SK-N-SH (cell line): ENCODE measurements around the gene ALS2CL. TPM values are rescaled to one million over a fixed set of nuclear protein-coding genes. Genes with fewer than 3 reads are reported as not detected.

ENCODE experiments used
- CTCF ChIA-PET: fragments of 300-600, 350-600 bp; formaldehyde crosslinking; extraction: SDS; loops from one replicate; lab custom pipeline; 2021; lab: Yijun Ruan, JAX
- POLR2A ChIA-PET: fragments of 350-600 bp; sonication (Branson Sonifier 250); formaldehyde crosslinking; extraction: SDS; loops from one replicate; lab custom pipeline; 2020; ENCODE audit warnings: antibody characterized with exemption, inconsistent platforms; lab: Yijun Ruan, JAX
- DNase-seq: peaks from one replicate; pipeline ENCODE4 v3.0.0; 2012
- H2AFZ ChIP-seq: fragments of 200-600 bp; sonication (generic); 2 replicates; pipeline ENCODE4 v1.8.1; 2016; ENCODE audit warnings: antibody characterized with exemption, mild to moderate bottlenecking, low read depth
- H3F3A ChIP-seq: fragments of 200-600 bp; sonication (generic); replicated peaks from 2 replicates; pipeline ENCODE3; 2016; ENCODE audit warnings: antibody characterized with exemption, mild to moderate bottlenecking; ENCODE audit not compliant: insufficient read depth
- H3K27ac ChIP-seq, 2 experiments: fragments of 200-500 bp in 1 of 2; fragments of 200-600 bp in 1 of 2; sonication (Bioruptor generic) in 1 of 2; sonication (generic), shearing (Covaris generic) in 1 of 2; 2 replicates each; pipeline versions ENCODE4 v1.5.1 to v1.6.1; 2014 to 2016; ENCODE audit warnings: low read depth in 2 of 2, inconsistent platforms in 1 of 2, low read length in 1 of 2, mild to moderate bottlenecking in 1 of 2, mixed read lengths in 1 of 2
- H3K27me3 ChIP-seq: fragments of 200-600 bp; sonication (generic), shearing (Covaris generic); 2 replicates; pipeline ENCODE4 v1.6.1; 2016; ENCODE audit warnings: mixed run types; ENCODE audit not compliant: insufficient read depth
- H3K36me3 ChIP-seq, 2 experiments: fragments of 200-500 bp in 1 of 2; fragments of 200-600 bp in 1 of 2; sonication (Bioruptor generic) in 1 of 2; sonication (generic) in 1 of 2; replicated peaks in 1 of 2; 2 replicates each; pipeline versions ENCODE3 to v1.5.1; 2014 to 2016; ENCODE audit warnings: low read length in 1 of 2, mild to moderate bottlenecking in 1 of 2; ENCODE audit not compliant: insufficient read depth in 2 of 2, control insufficient read depth in 1 of 2
- H3K4me1 ChIP-seq, 2 experiments: fragments of 200-500 bp in 1 of 2; fragments of 200-600 bp in 1 of 2; sonication (Bioruptor generic) in 1 of 2; sonication (generic), shearing (Covaris generic) in 1 of 2; 2 replicates each; pipeline versions ENCODE4 v1.5.1 to v1.6.1; 2014 to 2016; ENCODE audit warnings: low read depth in 1 of 2, low read length in 1 of 2, mixed run types in 1 of 2; ENCODE audit not compliant: insufficient read depth in 2 of 2, control insufficient read depth in 1 of 2
- H3K4me2 ChIP-seq: fragments of 200-600 bp; sonication (generic), shearing (Covaris generic); 2 replicates; pipeline ENCODE4 v1.6.1; 2017; ENCODE audit warnings: mixed run types
- H3K4me3 ChIP-seq, 2 experiments: fragments of 200-500 bp in 1 of 2; fragments of 200-600 bp in 1 of 2; sonication (Bioruptor generic) in 1 of 2; sonication (generic), shearing (Covaris generic) in 1 of 2; 2 replicates each; pipeline versions ENCODE4 v1.5.1 to v1.8.1; 2014 to 2016; ENCODE audit warnings: low read depth in 2 of 2, inconsistent platforms in 1 of 2, low read length in 1 of 2, mild to moderate bottlenecking in 1 of 2, mixed read lengths in 1 of 2, moderate library complexity in 1 of 2
- H3K79me2 ChIP-seq: fragments of 200-600 bp; sonication (generic); 2 replicates; pipeline ENCODE4 v1.8.1; 2017; ENCODE audit warnings: mild to moderate bottlenecking; ENCODE audit not compliant: insufficient read depth
- H3K9ac ChIP-seq: fragments of 200-600 bp; sonication (generic); 2 replicates; pipeline ENCODE4 v1.6.1; 2017; ENCODE audit warnings: mixed run types
- H3K9me2 ChIP-seq: fragments of 200-600 bp; sonication (generic); 2 replicates; pipeline ENCODE4 v1.6.1; 2017; ENCODE audit warnings: mixed run types
- H3K9me3 ChIP-seq: fragments of 200-600 bp; sonication (generic); 2 replicates; pipeline ENCODE4 v1.6.1; 2017; ENCODE audit warnings: mixed run types, mild to moderate bottlenecking, moderate library complexity
- H4K20me1 ChIP-seq: fragments of 200-600 bp; sonication (generic); 2 replicates; pipeline ENCODE4 v1.6.1; 2017; ENCODE audit warnings: mild to moderate bottlenecking, mixed run types; ENCODE audit not compliant: insufficient read depth
- ELF1 ChIP-seq: IDR thresholded peaks from 2 replicates; pipeline ENCODE4 v1.4.0; 2012
- EP300 ChIP-seq, 2 experiments: IDR thresholded peaks; 2 replicates each; pipeline versions ENCODE4 v1.4.0 to v1.6.1; 2012; ENCODE audit warnings: borderline replicate concordance in 1 of 2, low read depth in 1 of 2, low read length in 1 of 2
- EZH2phosphoT487 ChIP-seq: fragments of 200-600 bp; sonication (generic); IDR thresholded peaks from 2 replicates; pipeline ENCODE4 v1.6.1; 2017; ENCODE audit warnings: low read depth, mixed run types, mild to moderate bottlenecking, antibody characterized with exemption, moderate library complexity, borderline replicate concordance
- FOXJ3 ChIP-seq: sonication (generic); formaldehyde crosslinking; IDR thresholded peaks from 2 replicates; pipeline ENCODE4 v1.5.1; 2020; ENCODE audit warnings: mild to moderate bottlenecking, missing genetic modification reagents
- GABPA ChIP-seq: IDR thresholded peaks from 2 replicates; pipeline ENCODE4 v1.4.0; 2012; ENCODE audit warnings: low read depth, mild to moderate bottlenecking
- GATA2 ChIP-seq: sonication (generic); formaldehyde crosslinking; IDR thresholded peaks from 2 replicates; pipeline ENCODE4 v1.5.0; 2020; ENCODE audit warnings: mild to moderate bottlenecking, missing genetic modification reagents
- JUND ChIP-seq: IDR thresholded peaks from 2 replicates; pipeline ENCODE4 v1.4.0; 2012
- NRF1 ChIP-seq: IDR thresholded peaks from 2 replicates; pipeline ENCODE4 v1.6.1; 2012; ENCODE audit warnings: low read depth, mild to moderate bottlenecking, low read length
- REST ChIP-seq: IDR thresholded peaks from 2 replicates; pipeline ENCODE4 v1.6.1; 2012; ENCODE audit warnings: mild to moderate bottlenecking, low read depth, low read length, moderate library complexity
- RFX5 ChIP-seq: IDR thresholded peaks from 2 replicates; pipeline ENCODE4 v1.6.1; 2012; ENCODE audit warnings: mild to moderate bottlenecking, improper control_type of control experiment, low read length
- RXRA ChIP-seq: IDR thresholded peaks from 2 replicates; pipeline ENCODE4 v1.4.0; 2012; ENCODE audit warnings: low read depth, mild to moderate bottlenecking, borderline replicate concordance
- TEAD4 ChIP-seq: IDR thresholded peaks from 2 replicates; pipeline ENCODE4 v1.4.0; 2012; ENCODE audit warnings: mild to moderate bottlenecking, borderline replicate concordance; ENCODE audit not compliant: insufficient read depth
- YY1 ChIP-seq: IDR thresholded peaks from 2 replicates; pipeline ENCODE4 v1.4.0; 2012; ENCODE audit warnings: low read depth, mild to moderate bottlenecking
- ZBTB33 ChIP-seq: IDR thresholded peaks from 2 replicates; pipeline ENCODE4 v1.4.0; 2012; ENCODE audit warnings: low read depth, borderline replicate concordance
- whole genome bisulfite sequencing: methylation state at CpG from one replicate; pipeline ENCODE4 v1.1.6; 2017; ENCODE audit warnings: low lambda C conversion rate; 5-methylcytosine and 5-hydroxymethylcytosine counted together
- polyA plus RNA-seq, 3 experiments: library from polyadenylated mRNA; depleted of rRNA; stranded (reverse); fragments of >200 nt; gene quantifications; 2 replicates each; pipeline ENCODE4 v1.2.3, GENCODE V29; 2012

The ALS2CL gene
- polyA plus RNA-seq, 1 of the 3 experiments (the other 2 are of a cell fraction): 0.18 TPM

GRCh38 chr3:46673151-46674030 lies 20.1 kb downstream of the ALS2CL start:
- H3K9me3 ChIP-seq: no peaks in the 10 kb centered on the region
- H3K27me3 ChIP-seq: no peaks in the 10 kb centered on the region
- no peak overlapping the region for H3K27ac ChIP-seq
- H2AFZ ChIP-seq: no peak overlapping the region
- no peaks in the 10 kb centered on the region for H3K36me3 ChIP-seq
- no peak for TF ChIP-seq NRF1
- TF ChIP-seq EZH2phosphoT487: no peak
- no peak for TF ChIP-seq RFX5
- TF ChIP-seq TEAD4: no peak
- TF ChIP-seq REST: no peak
- no peak for TF ChIP-seq FOXJ3 (CRISPR knock-in tag)
- no peak for TF ChIP-seq GATA2 (CRISPR knock-in tag)
- no peak for TF ChIP-seq RXRA
- TF ChIP-seq ELF1: no peak
- TF ChIP-seq YY1: no peak
- TF ChIP-seq GABPA: no peak
- TF ChIP-seq EP300 (IDR thresholded peaks at IDR 0.05; ENCODE audit: borderline replicate concordance in 1 of 2, low read depth in 1 of 2, low read length in 1 of 2): no peak
- TF ChIP-seq JUND: no peak
- H3K79me2 ChIP-seq: no peaks in the 10 kb centered on the region
- 60% methylated on average over 9 of the region's 10 CpGs for WGBS
- ChIA-PET POLR2A (no interaction called here), CTCF (interaction anchor here (0.8 to 5.4 kb wide), 9 partner anchors 9 to 236 kb away, joined by 3 to 24 read pairs (median 3); no protein-coding TSS in a partner anchor)
- no peak for DNase-seq
- no peak overlapping the region for H3K4me3 ChIP-seq
- H3K9ac ChIP-seq: no peak overlapping the region
- no peaks in the 10 kb centered on the region for H3K9me2 ChIP-seq
- no peaks in the 10 kb centered on the region for H4K20me1 ChIP-seq
- H3K4me1 ChIP-seq: peaks cover 0 to 9% of the 10 kb centered on the region in 2 experiments; a peak in 1 of 4 replicates
- H3F3A ChIP-seq: no peaks in the 10 kb centered on the region
- no peak overlapping the region for H3K4me2 ChIP-seq

- Histone ChIP-seq H3K4me1 (peaks cover 0 to 11% of the 10 kb centered on the region in 2 experiments; a peak in 1 of 4 replicates), H3K9ac (no peak overlapping the region), H3K9me2 (no peaks in the 10 kb centered on the region), H3K79me2 (no peaks in the 10 kb centered on the region), H2AFZ (no peak overlapping the region), H3K9me3 (no peaks in the 10 kb centered on the region), H3F3A (no peaks in the 10 kb centered on the region), H3K4me2 (no peak overlapping the region), H3K27ac (no peak overlapping the region), H3K27me3 (no peaks in the 10 kb centered on the region), H4K20me1 (no peaks in the 10 kb centered on the region), H3K36me3 (no peaks in the 10 kb centered on the region), H3K4me3 (no peak overlapping the region)
- ChIA-PET CTCF (interaction anchor here (0.6 to 5.4 kb wide), 6 partner anchors 13 to 252 kb away, joined by 3 to 24 read pairs (median 4); no protein-coding TSS in a partner anchor), POLR2A (no interaction called here)
- TF ChIP-seq ZBTB33: no peak
- 54% methylated on average over 6 of the region's 6 CpGs for WGBS
- DNase-seq: no peak
These were observed 21.2 kb downstream of the ALS2CL start for GRCh38 chr3:46672349-46672695.
